ENCODE data around the gene TSEN34.

GRCh38 chr19:54199401-54199800, 8.3 kb downstream of the TSEN34 start:
- TF ChIP-seq EZH2 (IDR thresholded peaks at IDR 0.05) (no peak), FOXP2 (optimal IDR thresholded peaks at IDR 0.05; ENCODE audit: control extremely low read depth, extremely low read length, insufficient read depth) (no peak)
